ENCODE data around the gene ARNT2.

DNA sequence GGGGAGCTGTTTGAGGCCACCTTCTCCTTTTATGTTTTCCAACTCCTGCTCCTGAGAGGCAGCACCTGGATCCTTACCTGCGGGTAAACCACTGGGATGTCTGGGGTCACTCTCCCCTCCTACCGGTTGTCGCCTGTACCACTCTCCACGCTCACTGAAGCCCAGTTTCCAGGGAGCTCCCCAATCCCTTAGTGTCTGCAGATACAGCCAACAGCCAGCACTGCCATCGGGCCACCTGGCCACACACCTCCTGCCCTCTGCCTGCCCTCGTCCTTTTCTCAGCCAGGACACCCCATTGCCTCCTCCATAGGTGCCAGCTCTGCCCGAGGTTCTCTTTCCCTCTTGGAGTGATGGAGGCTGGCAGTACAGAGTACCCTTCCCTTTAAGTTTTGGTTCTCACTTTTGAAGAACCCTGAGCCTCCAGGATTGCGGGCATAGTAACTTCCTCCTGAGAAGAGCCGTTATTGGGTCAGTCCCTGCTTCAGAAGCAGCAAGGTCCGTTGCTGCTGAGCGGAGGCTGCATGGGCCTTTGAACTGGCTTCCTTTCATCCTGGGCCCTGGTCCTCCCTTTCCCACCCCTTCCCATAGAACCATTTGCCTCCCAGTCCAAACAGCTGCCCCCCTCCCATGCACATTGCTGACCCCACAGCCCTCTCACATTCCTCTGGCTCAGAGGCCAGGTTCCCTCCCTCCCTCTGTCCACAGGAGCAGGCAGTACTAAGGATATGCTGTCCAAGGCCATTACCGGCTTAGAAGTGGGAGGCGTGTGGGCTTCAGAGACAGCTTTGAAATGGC is 30.9 kb downstream of the ARNT2 start:
- no peak for TF ChIP-seq EZH2 (IDR thresholded peaks at IDR 0.05; ENCODE audit: low read length, missing control alignments)
- TF ChIP-seq, protein P1, sequence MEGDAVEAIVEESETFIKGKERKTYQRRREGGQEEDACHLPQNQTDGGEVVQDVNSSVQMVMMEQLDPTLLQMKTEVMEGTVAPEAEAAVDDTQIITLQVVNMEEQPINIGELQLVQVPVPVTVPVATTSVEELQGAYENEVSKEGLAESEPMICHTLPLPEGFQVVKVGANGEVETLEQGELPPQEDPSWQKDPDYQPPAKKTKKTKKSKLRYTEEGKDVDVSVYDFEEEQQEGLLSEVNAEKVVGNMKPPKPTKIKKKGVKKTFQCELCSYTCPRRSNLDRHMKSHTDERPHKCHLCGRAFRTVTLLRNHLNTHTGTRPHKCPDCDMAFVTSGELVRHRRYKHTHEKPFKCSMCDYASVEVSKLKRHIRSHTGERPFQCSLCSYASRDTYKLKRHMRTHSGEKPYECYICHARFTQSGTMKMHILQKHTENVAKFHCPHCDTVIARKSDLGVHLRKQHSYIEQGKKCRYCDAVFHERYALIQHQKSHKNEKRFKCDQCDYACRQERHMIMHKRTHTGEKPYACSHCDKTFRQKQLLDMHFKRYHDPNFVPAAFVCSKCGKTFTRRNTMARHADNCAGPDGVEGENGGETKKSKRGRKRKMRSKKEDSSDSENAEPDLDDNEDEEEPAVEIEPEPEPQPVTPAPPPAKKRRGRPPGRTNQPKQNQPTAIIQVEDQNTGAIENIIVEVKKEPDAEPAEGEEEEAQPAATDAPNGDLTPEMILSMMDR (conservative IDR thresholded peaks at IDR 0.05 in 1 of 2, IDR thresholded peaks at IDR 0.05 in 1 of 2; ENCODE audit: low read depth in 1 of 2, low read length in 2 of 2), result no peak
